ENCODE measurements around the gene ITGA1. TPM values are rescaled to one million over a fixed set of nuclear protein-coding genes. Genes with fewer than 3 reads are reported as not detected.

Gene ITGA1
- total and polyA plus RNA-seq, 2 of the 13 experiments (the other 11 are each of a cell fraction or from before 2014, with no cell fraction given) = 23.1 to 28.6 TPM

- H3K4me2 ChIP-seq (ENCODE audit: low read depth, low read length) = no peak overlapping the region
- CTCF ChIA-PET (ENCODE audit: low intra/inter-chr PET ratio, low total read pairs) = no interaction called here
- FAIRE-seq (no peak), DNase-seq (ENCODE audit: low spot score) (peak; percentile 6), ATAC-seq (peak; percentile 61)
- in situ Hi-C loops (cut with HindIII; ENCODE audit: extremely low pct_ligation_motif_present, low pct_unique_long_range_greater_than_20kb) = no loop called here
- H3K79me2 ChIP-seq (ENCODE audit: insufficient read depth, low read length) = no peaks in the 10 kb centered on the region
- POLR2A ChIA-PET = no interaction called here
- WGBS (ENCODE audit: low lambda C conversion rate) = 94% methylated on average over 2 of the region's 2 CpGs
- no peaks in the 10 kb centered on the region; a peak in 2 of 5 replicates for H3K36me3 ChIP-seq (replicated peaks in 1 of 2; ENCODE audit: control insufficient read depth in 1 of 2, insufficient read depth in 2 of 2, low read length in 2 of 2)
- no peak overlapping the region for H3K4me3 ChIP-seq (replicated peaks in 1 of 3; ENCODE audit: insufficient read depth in 1 of 3, low read depth in 2 of 3, low read length in 3 of 3)
- BruUV-seq (replicated peaks) = no TSS peak
- no peaks in the 10 kb centered on the region for H3K9me3 ChIP-seq (ENCODE audit: low read length)
- peaks cover under 1% of the 10 kb centered on the region; the same call in 1 of the 2 replicates for H3K4me1 ChIP-seq (ENCODE audit: insufficient read depth, low read length)
- no peaks in the 10 kb centered on the region for H4K20me1 ChIP-seq (ENCODE audit: insufficient read depth, low read length)
- no peak overlapping the region for H3K9ac ChIP-seq (ENCODE audit: insufficient read depth, low read depth, low read length)
- no peak overlapping the region for H2AFZ ChIP-seq (ENCODE audit: low read length)
- H3K27me3 ChIP-seq (ENCODE audit: control insufficient read depth in 1 of 2, insufficient read depth in 2 of 2, low read length in 2 of 2) = no peaks in the 10 kb centered on the region
- H3K27ac ChIP-seq (ENCODE audit: extremely low read length, insufficient read depth, low read length) = no peak overlapping the region
- intact Hi-C loops (cut with micrococcal nuclease; ENCODE audit: unreplicated experiment) = no loop called here
- TF ChIP-seq BCL3 (CRISPR knock-in tag; IDR thresholded peaks at IDR 0.05) = no peak
- TF ChIP-seq HBP1 (CRISPR knock-in tag; IDR thresholded peaks at IDR 0.05; ENCODE audit: low read depth) = no peak
- TF ChIP-seq ZNF839 (CRISPR knock-in tag; IDR thresholded peaks at IDR 0.05; ENCODE audit: borderline replicate concordance) = no peak
- no peak for TF ChIP-seq BCLAF1 (IDR thresholded peaks at IDR 0.05)
- no peak for TF ChIP-seq ZNF18 (CRISPR knock-in tag; IDR thresholded peaks at IDR 0.05; ENCODE audit: insufficient replicate concordance)
- TF ChIP-seq ZNF75D (CRISPR knock-in tag; IDR thresholded peaks at IDR 0.05; ENCODE audit: borderline replicate concordance) = no peak
- no peak for TF ChIP-seq PPARG (CRISPR knock-in tag; conservative IDR thresholded peaks at IDR 0.05)
- no peak for TF ChIP-seq ARID2 (CRISPR knock-in tag; IDR thresholded peaks at IDR 0.05; ENCODE audit: borderline replicate concordance)
- TF ChIP-seq ZBTB21 (CRISPR knock-in tag; IDR thresholded peaks at IDR 0.05) = no peak
- TF ChIP-seq MEIS2 (CRISPR knock-in tag; IDR thresholded peaks at IDR 0.05) = no peak
- no peak for TF ChIP-seq E2F1 (CRISPR knock-in tag; IDR thresholded peaks at IDR 0.05)
These were observed 155.6 kb downstream of the ITGA1 start for GRCh38 chr5:52943285-52943684.

Data from HepG2 (cell line).